HG02571 (cell line): ENCODE measurements around the gene PDE8A.

ENCODE experiments used
- ATAC-seq: cut with Tn5 transposase; IDR thresholded peaks from one replicate; pipeline ENCODE4 v1.9.1; 2021; ENCODE audit warnings: mild to moderate bottlenecking, moderate library complexity; ENCODE audit not compliant: unreplicated experiment

The PDE8A gene

DNA sequence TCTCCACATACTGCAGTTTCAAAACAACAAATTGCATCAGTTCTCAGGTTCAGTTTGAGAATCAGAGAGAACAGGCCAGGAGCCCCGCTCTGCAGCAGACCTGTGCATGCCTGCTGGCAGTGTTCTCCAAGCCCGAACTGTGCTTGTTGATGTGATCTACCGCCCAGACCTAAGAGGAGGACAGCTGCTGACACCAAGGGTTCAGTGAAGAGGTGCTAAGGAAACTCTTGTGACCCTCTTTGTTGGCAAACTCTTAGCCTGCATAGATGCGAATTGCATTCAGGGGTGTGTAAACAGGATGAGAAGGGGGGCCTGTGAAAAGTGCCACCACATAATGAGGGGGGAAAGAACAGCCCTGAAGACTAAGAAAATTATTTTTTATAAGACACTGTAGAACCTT, 89.8 kb downstream of the PDE8A start:
- ATAC-seq: no peak

DNA sequence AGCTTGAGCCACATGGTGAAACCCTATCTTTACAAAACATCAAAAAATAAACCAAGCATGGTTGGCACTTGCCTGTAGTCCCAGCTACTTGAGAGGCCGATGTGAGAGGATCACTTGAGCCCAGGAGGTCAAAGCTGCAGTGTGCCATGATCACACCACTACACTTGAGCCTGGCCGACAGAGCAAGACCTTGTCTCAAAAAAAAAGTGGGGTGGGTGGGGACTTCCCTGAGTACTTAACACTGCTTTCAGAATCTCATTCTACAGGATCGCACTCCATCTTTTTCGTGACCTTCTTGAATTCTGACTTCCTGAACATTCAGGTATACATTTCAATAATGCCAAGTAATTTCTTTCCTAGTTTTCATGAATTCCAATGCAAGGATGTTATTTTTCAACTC, 91.3 kb downstream of the PDE8A start:
- ATAC-seq: no peak

DNA sequence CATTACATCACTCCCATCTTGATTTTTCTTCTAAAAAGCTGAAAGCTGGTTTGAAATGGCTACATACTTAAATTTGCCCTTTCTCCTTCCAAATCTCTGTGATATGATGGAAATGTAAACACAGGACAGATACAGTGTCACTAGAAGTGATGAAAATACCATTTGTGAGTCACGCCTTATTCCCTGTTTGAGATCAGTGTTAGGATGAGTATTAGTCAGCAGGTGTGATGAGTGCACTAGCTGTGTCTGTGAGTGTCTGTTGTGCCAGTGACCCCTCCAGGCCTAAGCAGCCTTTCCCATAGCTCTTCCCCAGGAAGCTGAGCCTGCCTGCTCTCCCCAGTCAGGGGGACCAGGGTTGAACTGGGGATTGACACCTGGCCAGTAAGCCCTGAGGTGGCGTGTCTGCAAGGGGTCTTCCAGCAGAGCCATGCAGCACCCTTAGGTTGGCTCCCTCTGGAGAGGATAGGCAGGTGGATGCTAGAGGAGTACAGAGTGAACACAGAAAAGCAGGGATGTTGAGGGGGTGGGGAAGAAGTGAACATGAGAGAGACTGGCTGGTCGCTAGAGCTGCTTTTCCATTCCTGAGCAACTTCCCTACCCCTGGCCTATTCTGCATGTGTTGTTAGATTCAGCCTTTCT, 92.0 kb downstream of the PDE8A start:
- ATAC-seq: peak; percentile 53

DNA sequence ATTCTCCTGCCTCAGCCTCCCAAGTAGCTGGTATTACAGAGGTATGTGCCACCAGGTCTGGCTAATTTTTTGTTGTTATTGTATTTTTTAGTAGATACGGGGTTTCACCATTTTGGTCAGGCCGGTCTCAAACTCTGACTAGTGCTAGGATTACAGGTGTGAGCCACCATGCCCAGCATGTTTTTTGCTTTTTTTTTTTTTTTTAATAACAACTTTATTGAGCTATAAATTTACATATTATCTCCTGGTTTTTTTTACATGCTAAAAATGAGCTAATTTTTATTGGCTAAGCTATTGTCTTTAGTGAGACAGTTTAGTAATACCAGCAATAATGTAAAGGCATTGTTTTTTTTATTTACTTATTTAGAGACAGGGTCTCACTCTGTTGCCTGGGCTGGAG, 105.2 kb downstream of the PDE8A start:
- ATAC-seq: no peak

DNA sequence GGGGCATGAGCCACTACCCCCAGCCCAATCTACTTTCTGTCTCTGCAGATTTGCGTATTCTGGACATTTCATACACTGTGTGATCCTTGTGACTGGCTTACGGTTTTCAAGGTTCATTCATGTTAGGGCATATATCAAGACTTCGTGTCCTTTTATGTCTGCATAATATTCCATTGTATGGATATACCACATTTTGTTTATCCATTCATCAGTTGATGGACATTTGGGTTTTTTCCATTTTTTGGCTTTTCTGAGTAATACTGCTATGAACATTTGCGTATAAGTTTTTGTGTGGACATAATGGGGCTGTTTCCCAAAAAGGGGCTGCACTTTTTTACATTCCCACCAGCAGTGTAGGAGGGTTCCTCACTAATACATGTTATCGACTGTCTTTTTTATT, 106.6 kb downstream of the PDE8A start:
- no peak for ATAC-seq

DNA sequence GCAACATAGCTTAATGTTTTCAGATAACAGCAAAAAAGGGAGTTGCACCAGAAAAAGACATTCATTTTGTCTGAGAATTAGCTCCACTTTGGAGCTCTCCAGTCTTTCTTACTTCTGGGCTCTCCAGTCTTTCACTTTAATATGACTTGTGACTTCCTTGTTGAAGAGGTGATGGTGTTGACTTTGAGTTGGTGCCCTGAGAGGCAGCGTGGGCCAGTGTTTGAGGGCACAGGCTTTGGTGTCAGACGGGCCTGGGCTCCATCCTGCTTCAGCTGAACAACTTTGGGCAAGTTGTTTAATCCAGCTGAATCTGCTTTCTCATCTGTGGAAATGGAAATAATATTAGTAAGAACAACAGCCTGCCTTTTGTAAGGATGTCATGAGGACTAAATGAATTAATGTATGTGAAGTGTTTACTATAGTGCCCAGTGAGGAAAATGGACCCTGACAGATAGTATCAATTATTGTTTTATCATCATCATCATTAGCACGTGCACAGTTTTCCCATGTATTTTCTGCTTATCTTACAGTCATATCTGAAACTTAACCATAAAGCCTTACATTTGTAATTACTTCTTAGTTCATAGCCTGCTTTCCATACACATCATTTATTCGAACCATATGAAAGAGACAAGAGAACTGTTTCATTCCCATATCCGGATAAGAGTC, 108.4 kb downstream of the PDE8A start:
- no peak for ATAC-seq

DNA sequence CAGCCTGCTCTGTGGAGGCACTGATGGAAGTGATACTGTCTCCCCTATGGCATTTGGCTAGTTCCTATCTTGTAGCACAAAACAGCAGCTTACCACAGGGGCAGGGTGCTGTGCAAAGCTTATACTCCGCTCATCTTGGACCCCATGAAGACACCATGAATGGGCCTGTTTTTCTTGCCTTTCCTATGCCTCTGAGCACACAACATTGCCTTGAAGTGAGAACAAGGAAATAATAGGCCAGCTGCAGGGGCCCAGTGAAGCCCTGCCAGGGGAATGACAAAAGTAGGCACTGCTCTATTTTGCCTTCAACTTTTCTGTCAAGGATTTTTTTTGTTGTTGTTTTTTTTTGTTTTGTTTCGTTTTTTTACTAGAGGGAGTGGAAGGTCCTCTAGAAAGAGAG, 110.3 kb downstream of the PDE8A start:
- ATAC-seq: no peak

DNA sequence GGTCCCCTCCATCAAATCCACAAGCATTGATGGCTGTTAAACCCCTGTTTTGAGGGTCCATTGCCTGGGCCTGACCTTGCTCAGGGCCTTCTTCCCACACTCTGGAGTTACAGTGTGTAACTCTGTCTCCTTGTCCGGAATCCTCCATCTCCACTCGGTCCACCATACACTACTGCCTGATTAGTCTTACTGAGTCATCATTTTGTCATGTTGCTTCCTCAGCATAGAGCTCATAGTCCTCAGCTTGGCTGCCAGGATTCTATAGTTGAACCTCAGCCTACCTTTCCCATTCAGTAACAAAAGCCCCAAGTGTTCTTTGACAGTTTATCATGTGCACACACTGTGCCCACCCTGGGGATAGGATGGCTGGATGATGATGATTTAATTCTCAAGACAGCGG, 113.0 kb downstream of the PDE8A start:
- ATAC-seq: no peak

DNA sequence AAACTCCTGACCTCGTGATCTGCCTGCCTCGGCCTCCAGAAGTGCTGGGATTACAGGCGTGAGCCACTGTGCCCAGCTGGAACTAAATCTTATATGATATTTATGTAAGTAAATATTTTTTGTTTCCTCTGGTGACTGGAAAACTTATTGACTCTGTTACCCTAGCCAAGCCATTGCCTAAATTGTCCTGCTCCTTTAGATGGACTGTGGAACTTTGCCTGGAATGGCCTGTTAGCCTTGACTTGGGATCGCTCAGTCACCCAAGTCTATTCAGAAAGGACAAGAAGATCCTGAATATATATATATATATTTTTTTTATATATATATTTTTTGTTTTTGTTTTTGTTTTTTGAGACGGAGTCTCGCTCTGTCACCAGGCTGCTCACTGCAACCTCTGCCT, 113.9 kb downstream of the PDE8A start:
- no peak for ATAC-seq

DNA sequence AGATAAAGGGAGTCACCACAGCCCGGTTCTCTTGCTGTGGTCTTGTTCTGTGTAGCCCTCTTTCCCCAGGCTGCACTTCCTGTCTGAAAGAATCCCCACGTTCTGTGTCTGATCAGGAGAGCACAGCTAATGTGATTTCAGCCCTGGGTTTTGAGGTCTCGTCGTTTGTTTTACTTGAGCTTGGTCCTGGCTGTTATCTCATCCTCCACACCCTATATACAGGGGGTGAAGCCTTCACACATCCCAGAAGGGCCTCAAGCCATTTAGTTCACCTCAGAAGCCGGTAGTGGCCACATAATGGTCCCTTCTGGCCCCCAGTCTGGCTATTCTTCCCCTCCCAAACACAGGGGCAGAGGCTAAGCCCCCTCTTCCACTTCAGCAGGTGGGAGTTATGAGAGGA, 115.6 kb downstream of the PDE8A start:
- ATAC-seq: no peak

DNA sequence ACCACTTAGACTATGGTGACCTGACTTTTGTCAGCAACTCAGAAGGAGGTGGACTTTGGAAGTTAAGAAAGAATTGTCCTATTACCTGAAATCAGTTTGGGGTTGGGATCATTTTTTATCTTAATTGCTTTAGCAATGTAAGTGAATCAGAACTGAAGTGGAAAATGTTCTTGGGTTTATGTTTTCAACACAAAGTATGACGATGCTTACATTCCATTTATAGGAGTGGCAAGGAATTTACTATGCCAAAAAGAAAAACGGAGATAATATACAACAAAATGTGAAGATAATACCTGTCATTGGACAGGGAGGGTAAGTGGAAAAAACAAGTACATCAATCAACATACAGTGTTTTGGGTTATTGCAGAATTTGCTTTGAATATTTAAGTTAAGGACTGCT, 116.1 kb downstream of the PDE8A start:
- no peak for ATAC-seq

DNA sequence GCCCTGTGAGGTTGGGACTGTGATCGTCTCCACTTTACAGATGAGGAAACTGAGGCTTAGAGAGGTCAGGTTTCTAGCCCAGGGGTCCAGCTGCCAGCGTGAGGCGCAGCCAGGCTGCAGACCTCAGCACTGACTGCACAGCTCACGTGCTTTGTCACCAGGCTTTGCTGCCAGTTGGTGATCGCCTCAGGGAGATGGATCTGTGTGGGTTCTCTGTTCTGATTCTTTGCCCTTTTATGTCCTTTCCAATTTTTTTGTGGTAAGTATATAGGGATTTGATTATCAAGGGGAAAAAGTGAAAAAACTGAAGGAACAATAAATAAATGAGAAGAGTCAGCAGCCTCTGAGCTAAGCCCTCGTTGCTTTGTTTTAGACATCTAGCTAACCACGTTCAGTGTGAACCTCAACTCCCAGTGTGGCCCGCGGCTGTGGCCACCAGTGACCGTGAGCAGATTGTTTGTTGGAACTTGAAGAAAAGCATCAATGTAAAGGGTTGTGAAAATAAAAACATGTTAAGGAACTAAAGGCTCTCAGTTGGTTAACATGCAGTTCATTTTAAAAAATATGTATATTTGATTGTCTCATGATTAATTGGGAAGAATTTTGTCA, 117.6 kb downstream of the PDE8A start:
- no peak for ATAC-seq

DNA sequence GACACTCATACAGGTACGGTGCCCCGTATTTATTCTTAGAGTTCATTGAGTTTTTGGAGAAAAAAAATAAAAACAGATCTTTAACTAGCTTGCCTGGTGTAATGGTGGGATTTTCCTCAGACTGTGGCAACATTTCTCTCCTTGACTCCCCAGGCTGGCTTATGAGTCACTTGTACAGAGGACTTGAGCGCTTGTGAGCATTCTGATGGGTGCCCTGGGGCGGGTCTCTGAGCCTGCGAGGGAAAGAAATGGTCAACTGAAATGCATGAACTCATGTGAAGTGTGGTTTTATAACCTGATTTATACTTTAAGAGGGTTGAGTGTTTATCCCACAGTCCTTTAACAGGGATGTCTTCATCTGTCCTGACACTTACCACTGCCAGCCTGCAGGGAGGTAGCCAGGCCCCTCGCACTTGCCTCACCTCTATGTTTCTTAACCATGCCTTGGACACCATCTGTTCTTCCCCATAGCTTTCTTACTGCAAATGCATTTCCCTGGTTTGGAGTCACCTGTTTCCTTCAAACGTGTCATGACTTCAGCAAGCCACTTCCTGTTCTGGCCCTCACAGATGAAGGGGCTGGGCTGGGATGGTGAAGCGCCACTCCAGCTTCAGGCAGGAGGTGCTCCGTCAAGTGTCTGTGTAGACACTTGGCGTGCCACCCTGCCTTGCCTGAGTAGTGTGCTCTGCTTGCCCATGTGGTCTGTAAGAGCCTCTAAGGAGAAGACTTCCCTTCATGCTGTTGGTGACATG, 118.7 kb downstream of the PDE8A start:
- no peak for ATAC-seq

DNA sequence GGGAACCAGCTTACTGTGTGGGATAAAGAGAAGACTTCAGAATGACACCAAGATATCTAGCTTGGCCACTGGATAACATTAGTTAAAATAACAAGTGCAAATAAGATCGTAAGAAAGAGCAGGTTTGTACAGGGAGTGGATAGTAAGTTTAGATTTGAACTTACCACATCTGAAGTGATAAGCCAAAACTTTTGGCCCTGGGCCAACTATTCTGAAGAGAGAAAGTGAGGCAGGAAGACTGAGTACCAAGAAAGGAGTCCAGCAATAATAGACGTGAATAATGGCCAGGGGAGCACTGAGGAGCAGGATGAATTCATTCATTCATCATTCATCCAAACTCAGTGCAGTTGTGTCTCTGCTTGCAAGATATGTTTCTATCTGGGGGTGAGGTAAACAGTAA, 122.9 kb downstream of the PDE8A start:
- no peak for ATAC-seq

DNA sequence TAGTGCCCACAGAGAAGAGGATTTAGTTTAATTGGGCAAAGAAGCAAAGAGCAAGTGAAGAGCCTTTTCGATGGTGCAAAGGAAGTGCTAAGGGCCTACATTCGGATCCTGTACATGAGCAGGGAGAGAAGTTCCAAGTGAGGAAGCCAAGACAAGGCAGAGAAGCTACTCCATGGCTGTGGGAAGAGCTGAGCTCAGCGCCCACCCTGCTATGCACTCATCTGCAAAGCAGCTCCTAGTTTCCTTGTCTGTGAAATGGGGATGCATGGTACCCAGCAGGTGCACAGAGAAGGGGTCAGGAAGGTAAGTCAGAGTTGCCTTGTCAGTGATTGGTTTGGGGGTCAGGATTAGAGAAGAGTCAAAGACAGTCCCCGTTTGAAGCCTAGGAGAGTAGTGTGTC, 126.5 kb downstream of the PDE8A start:
- ATAC-seq: no peak

DNA sequence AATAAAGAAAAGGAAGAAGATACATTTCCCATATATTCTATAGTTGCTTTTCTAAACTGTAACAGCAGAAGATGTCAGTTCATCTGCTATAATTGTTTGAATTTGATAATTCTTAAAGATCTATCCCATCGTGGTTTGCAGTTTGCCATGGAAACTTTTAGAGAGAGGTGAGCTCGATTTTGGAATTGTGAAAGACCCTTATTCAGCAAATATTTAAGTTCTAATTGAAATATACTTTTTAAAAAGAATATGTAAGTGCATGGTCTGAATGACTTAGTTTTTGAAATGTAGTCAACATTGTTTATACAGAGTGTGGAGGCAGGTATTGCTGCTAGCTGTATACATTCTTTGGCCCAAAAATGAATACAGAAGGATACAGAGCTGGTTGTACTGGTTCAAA, 127.7 kb downstream of the PDE8A start:
- no peak for ATAC-seq

DNA sequence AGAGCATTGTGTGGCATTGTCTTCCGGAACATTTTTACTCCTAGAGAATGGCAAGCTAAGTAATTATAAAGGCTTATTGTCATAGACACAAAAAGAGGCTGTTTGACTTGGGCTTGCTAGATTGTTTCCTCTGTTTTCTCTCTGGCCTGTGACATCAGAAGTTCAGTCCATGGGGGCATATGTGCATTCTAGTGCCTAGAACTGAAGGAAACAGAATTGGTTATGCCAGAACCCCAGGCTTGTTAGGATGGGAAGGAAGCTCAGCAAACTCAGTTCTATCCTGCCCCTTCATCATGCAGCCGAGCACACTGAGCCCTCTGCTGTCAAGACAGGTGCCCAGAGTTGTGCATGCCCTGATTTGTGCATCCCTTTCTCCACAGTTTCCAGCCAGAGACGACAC, 131.3 kb downstream of the PDE8A start:
- no peak for ATAC-seq

DNA sequence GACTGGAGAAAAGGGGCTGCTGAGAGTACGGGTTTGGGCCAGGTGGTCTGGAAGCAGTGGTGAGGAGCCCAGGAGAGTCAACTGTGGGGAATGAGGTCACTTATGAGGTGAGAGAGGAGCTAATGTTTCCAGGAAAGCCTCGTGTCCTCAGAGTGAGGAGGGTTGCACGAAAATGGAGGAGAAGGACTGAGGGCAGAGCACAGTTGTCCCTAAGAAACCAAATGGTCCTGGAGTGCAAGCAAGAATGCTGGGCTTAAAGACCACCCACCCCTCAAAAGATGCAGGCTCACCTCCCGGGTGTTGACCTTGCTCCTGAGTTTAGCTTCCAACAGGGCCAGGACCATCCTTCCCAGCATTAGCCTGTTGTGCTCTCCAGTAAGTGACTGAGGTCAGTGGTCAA, 133.2 kb downstream of the PDE8A start:
- no peak for ATAC-seq

DNA sequence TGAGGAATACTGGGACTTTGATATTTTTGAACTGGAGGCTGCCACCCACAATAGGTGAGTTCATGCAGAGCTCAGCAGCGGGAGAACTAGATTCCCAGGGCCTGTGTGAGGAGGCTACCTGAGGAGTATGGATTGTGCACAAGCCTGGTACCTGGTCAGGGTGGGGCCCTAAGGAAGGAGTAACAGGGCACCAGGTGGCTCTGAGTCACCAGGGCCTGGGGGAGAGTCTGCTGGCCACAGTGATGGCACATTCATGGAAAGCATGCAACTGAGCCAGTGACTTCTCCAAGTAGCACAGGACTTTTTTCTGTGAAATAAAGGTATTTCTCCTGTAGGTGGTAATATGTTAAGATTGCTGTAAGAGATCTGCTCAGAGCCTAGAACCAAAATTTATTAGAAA, 134.4 kb downstream of the PDE8A start:
- no peak for ATAC-seq

DNA sequence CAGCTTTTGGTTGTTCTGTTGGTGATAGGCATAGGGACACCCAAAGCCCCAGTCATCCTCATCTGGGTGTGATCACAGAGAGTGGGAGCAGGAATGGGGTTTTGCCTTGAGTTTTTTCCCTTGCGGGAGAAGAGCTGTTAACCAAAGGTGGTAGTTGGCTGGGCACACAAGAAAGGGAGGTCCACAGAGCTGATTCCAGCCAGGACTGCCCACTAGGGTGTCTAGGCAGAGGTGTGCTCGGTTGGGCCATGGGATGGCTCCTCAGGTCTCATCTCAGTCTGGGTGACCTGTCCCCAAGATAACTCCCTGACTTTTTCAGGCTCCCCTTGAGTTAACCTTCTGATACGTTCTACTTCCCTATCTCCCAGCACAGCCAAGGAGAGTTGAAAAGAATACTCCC, 134.8 kb downstream of the PDE8A start:
- no peak for ATAC-seq

DNA sequence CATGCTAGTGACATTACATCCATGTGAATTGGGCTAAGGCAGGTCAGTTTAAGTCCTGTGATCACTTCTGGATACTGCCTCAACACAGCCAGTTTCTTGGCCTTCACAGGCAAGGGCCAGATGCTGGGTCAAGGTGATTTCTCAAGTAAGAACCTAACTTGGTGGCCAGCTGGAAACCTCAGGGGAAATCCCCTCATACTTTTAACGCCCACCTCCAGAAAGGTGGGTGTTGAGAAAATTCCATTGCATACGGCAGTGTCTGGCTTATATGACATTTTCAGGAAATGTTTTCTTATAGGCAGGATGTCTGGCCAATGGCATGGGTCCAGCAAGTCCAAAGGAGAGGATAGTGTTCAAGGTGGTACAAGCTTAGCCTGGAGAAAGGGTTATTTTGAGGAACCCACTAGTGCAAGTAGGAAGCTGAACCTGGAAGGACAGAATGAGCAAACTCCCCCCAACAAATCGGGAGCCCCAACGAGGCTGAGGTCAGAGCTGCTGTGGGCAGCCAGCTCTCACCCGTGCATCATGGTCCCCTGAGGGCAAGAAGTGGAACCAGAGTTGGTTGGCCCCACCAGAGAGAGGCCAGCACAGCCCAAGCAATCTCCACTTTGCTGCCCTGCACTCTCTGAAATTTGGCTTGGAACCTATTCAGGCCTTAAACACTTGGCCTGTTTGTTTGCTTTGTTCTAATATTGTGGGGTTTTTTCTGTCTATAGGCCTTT, 135.4 kb downstream of the PDE8A start:
- no peak for ATAC-seq
